Breast epithelium (tissue), 3 donors: ENCODE data around the gene ERFL.

Experiments used
- CTCF ChIP-seq, 3 donors: fragments of 450-650 bp; IDR thresholded peaks; one replicate each; pipeline ENCODE4 v1.5.1; 2016 to 2017; ENCODE audit warnings: antibody characterized with exemption in 3 of 3, mild to moderate bottlenecking in 3 of 3, moderate library complexity in 3 of 3
- POLR2A ChIP-seq: fragments of 450-650 bp; IDR thresholded peaks from one replicate; pipeline ENCODE4 v1.6.1; 2016; ENCODE audit warnings: antibody characterized with exemption, mild to moderate bottlenecking, moderate library complexity
- POLR2AphosphoS5 ChIP-seq, 3 donors: sonication (generic); formaldehyde crosslinking; IDR thresholded peaks; one replicate each; pipeline ENCODE4 v1.6.1; 2017; ENCODE audit warnings: antibody characterized with exemption in 3 of 3

- no peak for TF ChIP-seq POLR2A
- peak in 2 of 3 donors; percentile 63 to 64 for TF ChIP-seq CTCF (IDR thresholded peaks at IDR 0.05)
- no peak for TF ChIP-seq POLR2AphosphoS5 (IDR thresholded peaks at IDR 0.05)
These were observed 55.2 kb downstream of the ERFL start for GRCh38 chr19:41872775-41873647.
